ENCODE results near the gene TSSC4. TPM values are rescaled to one million over a fixed set of nuclear protein-coding genes. Genes with fewer than 3 reads are reported as not detected.

The TSSC4 gene
- total and polyA plus RNA-seq, 4 donors, result 16.4 to 50.9 (median 45.8) TPM

- no peak for DNase-seq (ENCODE audit: low read depth in 4 of 6, low spot score in 6 of 6)
- peaks cover 32% of the 10 kb centered on the region for H3K36me3 ChIP-seq (ENCODE audit: control insufficient read depth, insufficient read depth, low read length)
- H3K4me3 ChIP-seq (ENCODE audit: low read depth, low read length), result no peak overlapping the region
- H3K9me3 ChIP-seq (ENCODE audit: control insufficient read depth, insufficient read depth, low read length), result no peaks in the 10 kb centered on the region
- peaks cover 12% of the 10 kb centered on the region for H3K27me3 ChIP-seq (ENCODE audit: control insufficient read depth, insufficient read depth, low read length)
- 79% methylated on average over 6 of the region's 11 CpGs for WGBS (ENCODE audit: insufficient coverage)
- H3K27ac ChIP-seq (ENCODE audit: low read depth, low read length), result peak overlapping the region; percentile 16
- peaks cover 33% of the 10 kb centered on the region for H3K4me1 ChIP-seq (ENCODE audit: control insufficient read depth, insufficient read depth, low read length)
Observed at GRCh38 chr11:2408671-2409070, 8.1 kb downstream of the TSSC4 start.

GRCh38 chr11:2409126-2409525 lies 8.6 kb downstream of the TSSC4 start:
- H3K27me3 ChIP-seq (ENCODE audit: control insufficient read depth, insufficient read depth, low read length), result peaks cover 12% of the 10 kb centered on the region
- peaks cover 33% of the 10 kb centered on the region for H3K4me1 ChIP-seq (ENCODE audit: control insufficient read depth, insufficient read depth, low read length)
- H3K9me3 ChIP-seq (ENCODE audit: control insufficient read depth, insufficient read depth, low read length), result no peaks in the 10 kb centered on the region
- peaks cover 27% of the 10 kb centered on the region for H3K36me3 ChIP-seq (ENCODE audit: control insufficient read depth, insufficient read depth, low read length)
- WGBS (ENCODE audit: insufficient coverage), result 39% methylated on average over 7 of the region's 16 CpGs
- H3K27ac ChIP-seq (ENCODE audit: low read depth, low read length), result peak overlapping the region; percentile 16
- DNase-seq (ENCODE audit: low read depth in 4 of 6, low spot score in 6 of 6), result peak in 1 of 6 donors; percentile 57
- no peak overlapping the region for H3K4me3 ChIP-seq (ENCODE audit: low read depth, low read length)

GRCh38 chr11:2409611-2410468 lies 9.3 kb downstream of the TSSC4 start:
- H3K9me3 ChIP-seq (ENCODE audit: control insufficient read depth, insufficient read depth, low read length), result no peaks in the 10 kb centered on the region
- DNase-seq (ENCODE audit: low read depth in 4 of 6, low spot score in 6 of 6), result no peak
- H3K27me3 ChIP-seq (ENCODE audit: control insufficient read depth, insufficient read depth, low read length), result peaks cover 12% of the 10 kb centered on the region
- peaks cover 20% of the 10 kb centered on the region for H3K36me3 ChIP-seq (ENCODE audit: control insufficient read depth, insufficient read depth, low read length)
- H3K4me3 ChIP-seq (ENCODE audit: low read depth, low read length), result no peak overlapping the region
- peaks cover 33% of the 10 kb centered on the region for H3K4me1 ChIP-seq (ENCODE audit: control insufficient read depth, insufficient read depth, low read length)
- H3K27ac ChIP-seq (ENCODE audit: low read depth, low read length), result peak overlapping the region; percentile 16
- 29% methylated on average over 42 of the region's 42 CpGs for WGBS (ENCODE audit: insufficient coverage)

- H3K27me3 ChIP-seq (ENCODE audit: control insufficient read depth, insufficient read depth, low read length), result peaks cover 12% of the 10 kb centered on the region
- 85% methylated on average over 9 of the region's 9 CpGs for WGBS (ENCODE audit: insufficient coverage)
- H3K9me3 ChIP-seq (ENCODE audit: control insufficient read depth, insufficient read depth, low read length), result no peaks in the 10 kb centered on the region
- peaks cover 12% of the 10 kb centered on the region for H3K36me3 ChIP-seq (ENCODE audit: control insufficient read depth, insufficient read depth, low read length)
- H3K27ac ChIP-seq (ENCODE audit: low read depth, low read length), result no peak overlapping the region
- no peak for DNase-seq (ENCODE audit: low read depth in 4 of 6, low spot score in 6 of 6)
- peaks cover 33% of the 10 kb centered on the region for H3K4me1 ChIP-seq (ENCODE audit: control insufficient read depth, insufficient read depth, low read length)
- H3K4me3 ChIP-seq (ENCODE audit: low read depth, low read length), result no peak overlapping the region
Observed at GRCh38 chr11:2410616-2411015, 10.1 kb downstream of the TSSC4 start.

- Histone ChIP-seq H3K36me3 (ENCODE audit: control insufficient read depth, insufficient read depth, low read length) (peaks cover 2% of the 10 kb centered on the region), H3K27ac (ENCODE audit: low read depth, low read length) (no peak overlapping the region), H3K27me3 (ENCODE audit: control insufficient read depth, insufficient read depth, low read length) (peaks cover 12% of the 10 kb centered on the region), H3K9me3 (ENCODE audit: control insufficient read depth, insufficient read depth, low read length) (no peaks in the 10 kb centered on the region), H3K4me3 (ENCODE audit: low read depth, low read length) (no peak overlapping the region), H3K4me1 (ENCODE audit: control insufficient read depth, insufficient read depth, low read length) (peaks cover 33% of the 10 kb centered on the region)
- no peak for DNase-seq (ENCODE audit: low read depth in 4 of 6, low spot score in 6 of 6)
- 82% methylated on average over 30 of the region's 30 CpGs for WGBS (ENCODE audit: insufficient coverage)
Observed at GRCh38 chr11:2411446-2412305, 11.1 kb downstream of the TSSC4 start.

- Histone ChIP-seq H3K27ac (ENCODE audit: low read depth, low read length) (no peak overlapping the region), H3K4me1 (ENCODE audit: control insufficient read depth, insufficient read depth, low read length) (peaks cover 33% of the 10 kb centered on the region), H3K36me3 (ENCODE audit: control insufficient read depth, insufficient read depth, low read length) (no peaks in the 10 kb centered on the region), H3K27me3 (ENCODE audit: control insufficient read depth, insufficient read depth, low read length) (peaks cover 12% of the 10 kb centered on the region), H3K9me3 (ENCODE audit: control insufficient read depth, insufficient read depth, low read length) (no peaks in the 10 kb centered on the region), H3K4me3 (ENCODE audit: low read depth, low read length) (no peak overlapping the region)
- no peak for DNase-seq (ENCODE audit: low read depth in 4 of 6, low spot score in 6 of 6)
- 90% methylated on average over 6 of the region's 6 CpGs for WGBS (ENCODE audit: insufficient coverage)
Observed at GRCh38 chr11:2412323-2412722, 11.8 kb downstream of the TSSC4 start.

GRCh38 chr11:2413742-2414579 lies 13.4 kb downstream of the TSSC4 start:
- no peak overlapping the region for H3K27ac ChIP-seq (ENCODE audit: low read depth, low read length)
- WGBS (ENCODE audit: insufficient coverage), result 82% methylated on average over 38 of the region's 43 CpGs
- no peak overlapping the region for H3K4me3 ChIP-seq (ENCODE audit: low read depth, low read length)
- H3K36me3 ChIP-seq (ENCODE audit: control insufficient read depth, insufficient read depth, low read length), result no peaks in the 10 kb centered on the region
- peaks cover 10% of the 10 kb centered on the region for H3K27me3 ChIP-seq (ENCODE audit: control insufficient read depth, insufficient read depth, low read length)
- no peaks in the 10 kb centered on the region for H3K9me3 ChIP-seq (ENCODE audit: control insufficient read depth, insufficient read depth, low read length)
- DNase-seq (ENCODE audit: low read depth in 4 of 6, low spot score in 6 of 6), result no peak
- peaks cover 19% of the 10 kb centered on the region for H3K4me1 ChIP-seq (ENCODE audit: control insufficient read depth, insufficient read depth, low read length)

GRCh38 chr11:2414616-2415015 lies 14.1 kb downstream of the TSSC4 start:
- H3K4me1 ChIP-seq (ENCODE audit: control insufficient read depth, insufficient read depth, low read length), result peaks cover 17% of the 10 kb centered on the region
- DNase-seq (ENCODE audit: low read depth in 4 of 6, low spot score in 6 of 6), result no peak
- peaks cover 4% of the 10 kb centered on the region for H3K27me3 ChIP-seq (ENCODE audit: control insufficient read depth, insufficient read depth, low read length)
- H3K9me3 ChIP-seq (ENCODE audit: control insufficient read depth, insufficient read depth, low read length), result no peaks in the 10 kb centered on the region
- H3K4me3 ChIP-seq (ENCODE audit: low read depth, low read length), result no peak overlapping the region
- H3K27ac ChIP-seq (ENCODE audit: low read depth, low read length), result no peak overlapping the region
- no peaks in the 10 kb centered on the region for H3K36me3 ChIP-seq (ENCODE audit: control insufficient read depth, insufficient read depth, low read length)
- 85% methylated on average over 35 of the region's 35 CpGs for WGBS (ENCODE audit: insufficient coverage)

GRCh38 chr11:2415171-2415570 lies 14.6 kb downstream of the TSSC4 start:
- Histone ChIP-seq H3K27me3 (ENCODE audit: control insufficient read depth, insufficient read depth, low read length) (no peaks in the 10 kb centered on the region), H3K27ac (ENCODE audit: low read depth, low read length) (no peak overlapping the region), H3K36me3 (ENCODE audit: control insufficient read depth, insufficient read depth, low read length) (no peaks in the 10 kb centered on the region), H3K4me1 (ENCODE audit: control insufficient read depth, insufficient read depth, low read length) (peaks cover 17% of the 10 kb centered on the region), H3K9me3 (ENCODE audit: control insufficient read depth, insufficient read depth, low read length) (no peaks in the 10 kb centered on the region), H3K4me3 (ENCODE audit: low read depth, low read length) (no peak overlapping the region)
- 87% methylated on average over 28 of the region's 28 CpGs for WGBS (ENCODE audit: insufficient coverage)
- DNase-seq (ENCODE audit: low read depth in 4 of 6, low spot score in 6 of 6), result no peak

Measured in spinal cord (tissue), 10 donors.